HG02884 (cell line): ENCODE measurements around the gene WASL.
"Not testable (repeated sequence)": the region's sequence is repeated elsewhere in the genome, so short reads cannot be mapped to it uniquely, and the experiment has no call there.

Experiments used
- ATAC-seq: cut with Tn5 transposase; IDR thresholded peaks from one replicate; pipeline ENCODE4 v1.9.1; 2021; ENCODE audit warnings: mild to moderate bottlenecking, moderate library complexity; ENCODE audit not compliant: unreplicated experiment

WASL gene

GRCh38 chr7:123748734-123749536 is at the start of gene WASL:
Gene WASL, minus strand, starts transcription at chr7:123749003. Its CDS starts 269 bp downstream, at chr7:123748734.
- ATAC-seq: peak; percentile 64

- ATAC-seq: peak; percentile 57
These were observed 49.1 kb upstream of the WASL start for GRCh38 chr7:123797673-123798531.

DNA sequence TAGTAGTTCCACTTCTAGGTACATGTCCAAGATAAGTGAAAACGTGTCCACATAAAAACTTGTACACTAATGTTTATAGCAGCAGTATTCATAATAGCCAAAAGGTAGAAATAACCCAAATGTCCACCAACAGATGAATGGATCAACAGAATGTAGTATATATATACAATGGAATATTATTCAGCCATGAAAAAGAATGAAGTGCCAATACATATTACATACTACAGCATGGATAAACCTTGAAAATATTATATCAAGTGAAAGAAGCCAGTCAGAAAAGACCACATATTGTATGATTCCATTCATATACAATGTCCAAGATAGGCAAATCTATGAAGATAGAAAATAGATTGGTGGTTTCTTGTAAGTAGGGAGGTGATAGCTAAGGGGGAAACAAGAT is 47.8 kb upstream of the WASL start:
- ATAC-seq: no peak

DNA sequence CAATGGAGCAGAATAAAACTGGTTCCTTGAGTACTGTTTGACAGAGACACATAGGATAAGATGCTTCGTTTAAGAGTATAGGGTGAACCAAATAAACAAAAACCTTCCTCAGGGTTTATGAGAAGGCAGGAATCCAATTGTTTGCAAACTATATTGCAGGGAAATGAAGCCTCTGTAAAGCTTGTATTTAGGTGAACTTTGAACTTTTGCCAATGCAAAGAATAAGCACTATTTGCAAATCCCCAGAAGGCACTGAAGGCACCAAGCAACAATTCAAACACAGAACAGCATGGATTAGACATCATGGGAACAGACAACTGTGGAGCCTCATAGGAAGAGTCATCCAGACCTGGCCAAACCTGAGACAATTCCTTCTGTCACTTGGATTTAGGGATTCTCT is 47.1 kb upstream of the WASL start:
- ATAC-seq: no peak

DNA sequence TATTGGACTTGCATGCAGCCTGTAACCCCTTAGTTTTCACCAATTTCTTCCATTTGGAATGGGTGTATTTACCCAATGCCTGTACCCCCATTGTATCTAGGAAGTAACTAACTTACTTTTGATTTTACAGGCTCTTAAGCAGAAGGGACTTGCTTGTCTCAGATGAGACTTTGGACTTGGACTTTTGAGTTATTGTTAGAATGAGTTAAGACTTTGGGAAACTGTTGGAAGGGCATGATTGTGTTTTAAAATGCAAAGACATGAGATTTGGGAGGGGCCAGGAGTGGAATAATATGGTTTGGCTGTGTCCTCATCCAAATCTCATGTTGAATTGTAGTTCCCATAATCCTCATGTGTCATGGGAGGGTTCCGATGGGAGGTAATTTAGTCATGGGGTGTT is 46.3 kb upstream of the WASL start:
- not testable (repeated sequence) for ATAC-seq

DNA sequence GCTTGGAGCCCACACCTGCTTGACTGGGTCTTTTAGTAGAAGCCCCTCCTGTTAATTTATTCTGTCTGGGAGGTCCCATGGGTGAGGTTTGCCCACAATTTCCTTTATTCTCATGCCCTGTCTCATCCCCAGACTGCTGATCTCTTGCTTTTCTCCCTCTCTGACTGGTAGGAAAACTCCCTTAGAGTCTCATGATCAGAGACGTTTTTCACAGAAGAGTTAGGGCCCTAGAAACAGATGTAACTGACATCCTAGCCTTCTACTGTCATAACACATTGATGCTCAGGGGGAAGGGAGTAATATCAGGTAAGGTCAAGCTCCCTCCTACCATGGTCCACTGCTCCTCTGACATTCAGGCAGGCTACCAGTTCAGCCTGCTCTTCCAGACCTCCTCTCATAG is 43.7 kb upstream of the WASL start:
- peak; percentile 59 for ATAC-seq

- no peak for ATAC-seq
These were observed 42.2 kb upstream of the WASL start for GRCh38 chr7:123791001-123791400.

GRCh38 chr7:123789817-123790216 is 41.0 kb upstream of the WASL start:
- no peak for ATAC-seq

DNA sequence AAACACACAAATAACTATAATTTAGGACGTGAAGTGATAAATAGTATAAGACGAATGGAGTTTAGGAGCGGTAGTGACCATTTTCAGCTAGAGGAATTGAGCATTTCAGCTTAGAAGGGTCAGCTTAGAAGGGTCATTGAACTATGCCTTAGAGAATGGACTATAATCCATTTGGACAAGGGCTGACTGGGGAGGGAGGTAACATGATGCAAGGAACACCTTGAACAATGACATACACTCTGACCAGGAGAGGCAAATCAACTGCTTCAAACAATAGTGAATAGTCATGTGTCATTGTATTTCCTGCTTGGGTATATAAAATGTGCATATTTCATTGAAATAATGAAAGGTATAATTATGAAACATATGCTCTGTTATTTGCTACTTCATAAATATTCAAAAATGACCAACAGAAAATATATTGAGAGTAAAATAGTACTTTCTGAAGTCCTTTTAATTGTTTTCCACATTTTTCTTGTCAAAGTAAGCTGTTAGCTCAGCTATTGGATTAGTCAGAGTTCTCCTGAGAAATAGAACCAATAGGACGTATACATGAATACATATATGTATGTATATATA is 40.5 kb upstream of the WASL start:
- ATAC-seq: no peak

GRCh38 chr7:123788584-123788983 is 39.8 kb upstream of the WASL start:
- no peak for ATAC-seq

GRCh38 chr7:123787220-123788007 is 38.6 kb upstream of the WASL start:
- no peak for ATAC-seq

- ATAC-seq: no peak
These were observed 35.5 kb upstream of the WASL start for GRCh38 chr7:123784263-123784662.

DNA sequence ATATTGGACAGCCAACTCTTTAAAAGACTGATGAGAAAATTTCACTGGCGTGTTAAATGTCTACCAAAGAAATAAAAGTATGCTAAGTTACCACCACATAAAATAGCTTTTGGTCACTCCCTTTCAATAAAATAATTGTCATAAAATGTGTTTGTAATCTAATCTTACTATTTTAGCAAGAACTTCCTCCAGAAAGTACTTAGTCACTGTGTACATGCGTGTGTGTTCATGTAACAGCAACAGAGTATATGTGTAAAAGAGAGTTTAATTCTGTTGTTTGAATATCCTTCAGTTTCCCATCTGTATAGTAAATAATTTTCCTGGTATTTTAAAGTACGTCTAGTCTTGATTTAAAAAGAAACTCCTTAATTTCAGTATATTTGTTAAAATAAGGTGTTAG is 35.0 kb upstream of the WASL start:
- ATAC-seq: no peak

GRCh38 chr7:123782071-123782798 is 33.4 kb upstream of the WASL start:
- ATAC-seq: no peak

GRCh38 chr7:123780472-123780871 is 31.7 kb upstream of the WASL start:
- not testable (repeated sequence) for ATAC-seq

GRCh38 chr7:123774496-123774895 is 25.7 kb upstream of the WASL start:
- no peak for ATAC-seq

GRCh38 chr7:123773481-123773880 is 24.7 kb upstream of the WASL start:
- ATAC-seq: no peak

DNA sequence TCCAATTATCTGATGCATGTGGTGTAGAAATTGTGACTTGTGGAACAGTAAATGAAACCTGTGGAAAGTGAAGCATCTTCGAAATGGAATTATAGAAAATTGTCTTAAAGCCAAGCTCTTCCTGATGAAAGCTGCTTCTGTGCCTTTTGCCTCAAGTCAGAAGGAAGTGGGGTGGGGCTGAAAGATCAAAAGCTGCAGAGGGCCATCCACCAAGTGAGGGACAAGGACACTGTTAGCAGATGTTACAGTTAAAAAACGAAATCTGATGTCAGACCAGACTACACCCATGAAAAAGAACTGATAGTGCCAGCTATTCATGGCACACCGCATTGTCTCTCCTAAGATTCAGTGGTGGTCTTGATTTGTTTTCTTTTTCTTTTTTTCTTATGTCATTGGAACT is 23.8 kb upstream of the WASL start:
- no peak for ATAC-seq

GRCh38 chr7:123771846-123772245 is 23.0 kb upstream of the WASL start:
- ATAC-seq: no peak

- no peak for ATAC-seq
These were observed 22.5 kb upstream of the WASL start for GRCh38 chr7:123771256-123771655.
